ENCODE measurements around the gene UBAC1.

UBAC1 gene

GRCh38 chr9:135961811-135962695 is 880 bp upstream of the UBAC1 start:
- DNase-seq (ENCODE audit: low spot score): no peak
- in situ Hi-C loops (cut with MboI; ENCODE audit: low sequenced_read_pairs, unreplicated experiment): loop anchor here (10.0 kb wide), 1 partner anchor 153 kb away; the partner anchor contains the start of gene TMEM250
- TF ChIP-seq CTCF (IDR thresholded peaks at IDR 0.05; ENCODE audit: borderline replicate concordance, control extremely low read depth, extremely low read depth, insufficient read depth, missing control alignments): no peak

GRCh38 chr9:135960411-135961276 is 529 bp downstream of the UBAC1 start:
- DNase-seq (ENCODE audit: low spot score): peak; percentile 59
- in situ Hi-C loops (cut with MboI; ENCODE audit: low sequenced_read_pairs, unreplicated experiment): loop anchor here (10.0 kb wide), 1 partner anchor 154 kb away; the partner anchor contains the start of gene TMEM250
- TF ChIP-seq CTCF (IDR thresholded peaks at IDR 0.05; ENCODE audit: borderline replicate concordance, control extremely low read depth, extremely low read depth, insufficient read depth, missing control alignments): no peak

- in situ Hi-C loops (cut with MboI; ENCODE audit: low sequenced_read_pairs, unreplicated experiment): loop anchor here (10.0 kb wide), 1 partner anchor 155 kb away; the partner anchor contains the start of gene TMEM250
These were observed 1.4 kb downstream of the UBAC1 start for GRCh38 chr9:135959814-135960213.

GRCh38 chr9:135958485-135958884 is 2.7 kb downstream of the UBAC1 start:
- DNase-seq (ENCODE audit: low spot score): no peak
- in situ Hi-C loops (cut with MboI; ENCODE audit: low sequenced_read_pairs, unreplicated experiment): no loop called here

More at GRCh38 chr9:135959814-135960213, 1.4 kb downstream of the UBAC1 start:
- DNase-seq (ENCODE audit: low spot score): no peak
- no peak for TF ChIP-seq CTCF (IDR thresholded peaks at IDR 0.05; ENCODE audit: borderline replicate concordance, control extremely low read depth, extremely low read depth, insufficient read depth, missing control alignments)

GRCh38 chr9:135957431-135957830 is 3.7 kb downstream of the UBAC1 start:
- no peak for DNase-seq (ENCODE audit: low spot score)
- in situ Hi-C loops (cut with MboI; ENCODE audit: low sequenced_read_pairs, unreplicated experiment): no loop called here
- TF ChIP-seq CTCF (IDR thresholded peaks at IDR 0.05; ENCODE audit: borderline replicate concordance, control extremely low read depth, extremely low read depth, insufficient read depth, missing control alignments): no peak

More at GRCh38 chr9:135958485-135958884, 2.7 kb downstream of the UBAC1 start:
- TF ChIP-seq CTCF (IDR thresholded peaks at IDR 0.05; ENCODE audit: borderline replicate concordance, control extremely low read depth, extremely low read depth, insufficient read depth, missing control alignments): no peak

GRCh38 chr9:135956802-135957174 is 4.4 kb downstream of the UBAC1 start:
- in situ Hi-C loops (cut with MboI; ENCODE audit: low sequenced_read_pairs, unreplicated experiment): no loop called here
- TF ChIP-seq CTCF (IDR thresholded peaks at IDR 0.05; ENCODE audit: borderline replicate concordance, control extremely low read depth, extremely low read depth, insufficient read depth, missing control alignments): no peak

More at GRCh38 chr9:135956802-135957174, 4.4 kb downstream of the UBAC1 start:
- no peak for DNase-seq (ENCODE audit: low spot score)
